ENCODE measurements around the gene TLR9.

The TLR9 gene

DNA sequence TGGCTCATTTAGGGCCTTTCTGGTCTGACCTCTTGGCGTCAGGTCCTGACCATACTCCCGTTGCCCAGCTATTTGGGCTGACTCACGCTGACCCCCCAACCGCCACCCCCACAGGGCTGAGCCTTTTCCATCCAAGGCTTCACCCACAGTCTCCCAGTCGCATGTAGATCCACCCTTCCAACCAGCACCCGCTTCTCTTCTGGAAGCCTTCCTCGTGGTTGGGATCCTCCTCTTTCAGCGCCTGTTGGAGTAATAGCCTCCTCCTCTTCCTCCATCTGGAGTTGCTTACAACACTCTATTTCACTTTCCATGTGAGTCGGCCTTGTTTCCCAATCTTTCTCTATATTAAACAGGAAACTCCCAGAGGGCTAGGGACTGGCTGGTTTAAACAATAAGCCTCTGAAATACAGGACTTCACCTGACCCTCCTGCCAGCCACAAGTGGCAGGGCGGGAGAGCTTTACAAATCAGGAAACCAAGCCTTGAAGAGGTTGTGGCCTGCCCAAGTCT, 29.6 kb downstream of the TLR9 start:
- Histone ChIP-seq H3K27me3 (ENCODE audit: control insufficient read depth in 1 of 2, insufficient read depth in 2 of 2, low read length in 2 of 2) (no peaks in the 10 kb centered on the region), H3K27ac (ENCODE audit: low read depth, low read length) (no peak overlapping the region), H3K36me3 (ENCODE audit: insufficient read depth, low read length) (peaks cover 18% of the 10 kb centered on the region), H3K9ac (ENCODE audit: low read length) (no peak overlapping the region), H3K4me1 (ENCODE audit: insufficient read depth, low read length) (peaks cover 39% of the 10 kb centered on the region), H3K4me3 (ENCODE audit: low read depth in 1 of 2, low read length in 2 of 2) (no peak overlapping the region), H3K9me3 (ENCODE audit: low read length) (no peaks in the 10 kb centered on the region)

- Histone ChIP-seq H3K9ac (ENCODE audit: low read length) (no peak overlapping the region), H3K9me3 (ENCODE audit: low read length) (no peaks in the 10 kb centered on the region), H3K4me1 (ENCODE audit: insufficient read depth, low read length) (peaks cover 45% of the 10 kb centered on the region), H3K4me3 (ENCODE audit: low read depth in 1 of 2, low read length in 2 of 2) (no peak overlapping the region), H3K27me3 (ENCODE audit: control insufficient read depth in 1 of 2, insufficient read depth in 2 of 2, low read length in 2 of 2) (no peaks in the 10 kb centered on the region), H3K36me3 (ENCODE audit: insufficient read depth, low read length) (peaks cover 13% of the 10 kb centered on the region), H3K27ac (ENCODE audit: low read depth, low read length) (no peak overlapping the region)
These were observed 30.2 kb downstream of the TLR9 start for GRCh38 chr3:52195291-52195597.

DNA sequence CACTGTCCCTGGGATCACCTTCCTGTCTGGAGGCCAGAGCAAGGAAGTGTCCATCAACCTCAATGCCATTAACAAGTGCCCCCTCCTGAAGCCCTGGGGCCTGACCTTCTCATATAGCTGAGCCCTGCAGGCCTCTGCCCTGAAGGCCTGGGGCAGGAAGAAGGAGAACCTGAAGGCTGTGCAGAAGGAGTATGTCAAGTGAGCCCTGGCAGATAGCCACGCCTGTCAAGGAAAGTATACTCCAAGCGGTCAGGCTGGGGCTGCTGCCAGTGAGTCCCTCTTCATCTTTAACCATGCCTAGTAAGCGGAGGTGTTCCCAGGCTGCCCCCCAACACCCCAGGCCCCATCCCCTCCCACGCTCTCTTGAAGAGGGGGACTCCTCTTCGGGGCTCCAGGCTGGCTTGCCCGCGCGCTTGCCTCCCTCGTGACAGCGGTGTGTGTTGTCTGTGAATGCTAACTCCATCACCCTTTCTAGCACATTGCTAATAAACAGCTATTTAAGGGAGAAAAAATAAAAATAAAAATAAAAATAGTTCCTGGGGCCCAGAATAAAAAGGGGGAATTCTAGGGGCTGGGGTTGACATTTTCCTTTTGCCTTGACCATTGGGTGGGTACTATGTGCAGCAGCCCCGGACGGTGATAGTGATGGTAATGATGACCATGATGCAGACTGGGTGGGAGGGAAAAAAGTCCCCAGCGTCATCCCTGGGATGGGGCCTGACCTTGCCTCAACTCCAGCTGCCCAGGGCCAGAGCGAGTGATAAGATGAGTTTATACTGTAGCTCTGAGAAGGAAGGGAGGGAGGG, 30.8 kb downstream of the TLR9 start:
- H3K27ac ChIP-seq (ENCODE audit: low read depth, low read length), result no peak overlapping the region
- H3K36me3 ChIP-seq (ENCODE audit: insufficient read depth, low read length), result peaks cover 8% of the 10 kb centered on the region
- H3K4me1 ChIP-seq (ENCODE audit: insufficient read depth, low read length), result peaks cover 49% of the 10 kb centered on the region
- no peak overlapping the region for H3K4me3 ChIP-seq (ENCODE audit: low read depth in 1 of 2, low read length in 2 of 2)
- no peaks in the 10 kb centered on the region for H3K27me3 ChIP-seq (ENCODE audit: control insufficient read depth in 1 of 2, insufficient read depth in 2 of 2, low read length in 2 of 2)
- no peaks in the 10 kb centered on the region for H3K9me3 ChIP-seq (ENCODE audit: low read length)
- no peak overlapping the region for H3K9ac ChIP-seq (ENCODE audit: low read length)

GRCh38 chr3:52193065-52193464, 32.4 kb downstream of the TLR9 start:
- Histone ChIP-seq H3K27me3 (ENCODE audit: control insufficient read depth in 1 of 2, insufficient read depth in 2 of 2, low read length in 2 of 2) (no peaks in the 10 kb centered on the region), H3K36me3 (ENCODE audit: insufficient read depth, low read length) (no peaks in the 10 kb centered on the region), H3K9me3 (ENCODE audit: low read length) (no peaks in the 10 kb centered on the region), H3K27ac (ENCODE audit: low read depth, low read length) (no peak overlapping the region), H3K9ac (ENCODE audit: low read length) (no peak overlapping the region), H3K4me1 (ENCODE audit: insufficient read depth, low read length) (peaks cover 39% of the 10 kb centered on the region), H3K4me3 (ENCODE audit: low read depth in 1 of 2, low read length in 2 of 2) (no peak overlapping the region)

- Histone ChIP-seq H3K27me3 (ENCODE audit: control insufficient read depth in 1 of 2, insufficient read depth in 2 of 2, low read length in 2 of 2) (no peaks in the 10 kb centered on the region), H3K4me1 (ENCODE audit: insufficient read depth, low read length) (peaks cover 30% of the 10 kb centered on the region), H3K4me3 (ENCODE audit: low read depth in 1 of 2, low read length in 2 of 2) (no peak overlapping the region), H3K9ac (ENCODE audit: low read length) (no peak overlapping the region), H3K36me3 (ENCODE audit: insufficient read depth, low read length) (no peaks in the 10 kb centered on the region), H3K9me3 (ENCODE audit: low read length) (no peaks in the 10 kb centered on the region), H3K27ac (ENCODE audit: low read depth, low read length) (no peak overlapping the region)
These were observed 33.8 kb downstream of the TLR9 start for GRCh38 chr3:52191663-52192062.

- Histone ChIP-seq H3K36me3 (ENCODE audit: insufficient read depth, low read length) (no peaks in the 10 kb centered on the region), H3K9ac (ENCODE audit: low read length) (no peak overlapping the region), H3K9me3 (ENCODE audit: low read length) (no peaks in the 10 kb centered on the region), H3K27ac (ENCODE audit: low read depth, low read length) (peak overlapping the region; percentile 1), H3K4me3 (ENCODE audit: low read depth in 1 of 2, low read length in 2 of 2) (no peak overlapping the region), H3K4me1 (ENCODE audit: insufficient read depth, low read length) (peaks cover 25% of the 10 kb centered on the region), H3K27me3 (ENCODE audit: control insufficient read depth in 1 of 2, insufficient read depth in 2 of 2, low read length in 2 of 2) (no peaks in the 10 kb centered on the region)
These were observed 35.0 kb downstream of the TLR9 start for GRCh38 chr3:52190294-52191074.

GRCh38 chr3:52188556-52188955, 36.9 kb downstream of the TLR9 start:
- Histone ChIP-seq H3K4me3 (ENCODE audit: low read depth in 1 of 2, low read length in 2 of 2) (no peak overlapping the region), H3K27me3 (ENCODE audit: control insufficient read depth in 1 of 2, insufficient read depth in 2 of 2, low read length in 2 of 2) (no peaks in the 10 kb centered on the region), H3K27ac (ENCODE audit: low read depth, low read length) (no peak overlapping the region), H3K4me1 (ENCODE audit: insufficient read depth, low read length) (peaks cover 11% of the 10 kb centered on the region), H3K9ac (ENCODE audit: low read length) (no peak overlapping the region), H3K9me3 (ENCODE audit: low read length) (no peaks in the 10 kb centered on the region), H3K36me3 (ENCODE audit: insufficient read depth, low read length) (no peaks in the 10 kb centered on the region)

DNA sequence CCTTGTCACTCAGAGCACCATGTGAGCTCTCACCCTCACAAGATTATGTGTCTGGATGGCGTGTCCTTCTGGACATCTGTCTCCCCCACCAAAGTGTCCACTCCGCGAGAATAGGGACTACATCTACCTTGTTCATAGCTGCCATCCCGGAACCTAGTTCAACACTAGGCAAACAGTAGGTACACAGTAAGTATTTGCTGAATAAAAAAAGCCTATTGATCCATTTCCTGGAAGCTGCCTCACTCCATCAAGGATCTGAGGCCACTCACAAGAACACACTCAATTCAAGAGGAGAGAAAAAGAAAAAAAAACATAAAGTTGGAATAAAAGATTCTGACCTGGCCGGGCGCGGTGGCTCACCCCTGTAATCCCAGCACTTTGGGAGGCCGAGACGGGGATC, 38.7 kb downstream of the TLR9 start:
- Histone ChIP-seq H3K27ac (ENCODE audit: low read depth, low read length) (no peak overlapping the region), H3K27me3 (ENCODE audit: control insufficient read depth in 1 of 2, insufficient read depth in 2 of 2, low read length in 2 of 2) (no peaks in the 10 kb centered on the region), H3K4me1 (ENCODE audit: insufficient read depth, low read length) (peaks cover 11% of the 10 kb centered on the region), H3K9ac (ENCODE audit: low read length) (no peak overlapping the region), H3K9me3 (ENCODE audit: low read length) (no peaks in the 10 kb centered on the region), H3K36me3 (ENCODE audit: insufficient read depth, low read length) (no peaks in the 10 kb centered on the region), H3K4me3 (ENCODE audit: low read depth in 1 of 2, low read length in 2 of 2) (no peak overlapping the region)

GRCh38 chr3:52185837-52186236, 39.6 kb downstream of the TLR9 start:
- Histone ChIP-seq H3K36me3 (ENCODE audit: insufficient read depth, low read length) (no peaks in the 10 kb centered on the region), H3K9me3 (ENCODE audit: low read length) (no peaks in the 10 kb centered on the region), H3K4me1 (ENCODE audit: insufficient read depth, low read length) (peaks cover 10% of the 10 kb centered on the region), H3K4me3 (ENCODE audit: low read depth in 1 of 2, low read length in 2 of 2) (no peak overlapping the region), H3K27ac (ENCODE audit: low read depth, low read length) (no peak overlapping the region), H3K27me3 (ENCODE audit: control insufficient read depth in 1 of 2, insufficient read depth in 2 of 2, low read length in 2 of 2) (no peaks in the 10 kb centered on the region), H3K9ac (ENCODE audit: low read length) (no peak overlapping the region)

GRCh38 chr3:52185311-52185710, 40.1 kb downstream of the TLR9 start:
- H3K4me1 ChIP-seq (ENCODE audit: insufficient read depth, low read length), result peaks cover 5% of the 10 kb centered on the region
- no peak overlapping the region for H3K9ac ChIP-seq (ENCODE audit: low read length)
- H3K36me3 ChIP-seq (ENCODE audit: insufficient read depth, low read length), result no peaks in the 10 kb centered on the region
- no peaks in the 10 kb centered on the region for H3K9me3 ChIP-seq (ENCODE audit: low read length)
- H3K27me3 ChIP-seq (ENCODE audit: control insufficient read depth in 1 of 2, insufficient read depth in 2 of 2, low read length in 2 of 2), result no peaks in the 10 kb centered on the region
- H3K27ac ChIP-seq (ENCODE audit: low read depth, low read length), result no peak overlapping the region
- H3K4me3 ChIP-seq (ENCODE audit: low read depth in 1 of 2, low read length in 2 of 2), result no peak overlapping the region

GRCh38 chr3:52184690-52185089, 40.8 kb downstream of the TLR9 start:
- Histone ChIP-seq H3K4me3 (ENCODE audit: low read depth in 1 of 2, low read length in 2 of 2) (no peak overlapping the region), H3K27me3 (ENCODE audit: control insufficient read depth in 1 of 2, insufficient read depth in 2 of 2, low read length in 2 of 2) (no peaks in the 10 kb centered on the region), H3K9ac (ENCODE audit: low read length) (no peak overlapping the region), H3K9me3 (ENCODE audit: low read length) (no peaks in the 10 kb centered on the region), H3K4me1 (ENCODE audit: insufficient read depth, low read length) (no peaks in the 10 kb centered on the region), H3K27ac (ENCODE audit: low read depth, low read length) (no peak overlapping the region), H3K36me3 (ENCODE audit: insufficient read depth, low read length) (no peaks in the 10 kb centered on the region)

Measured in muscle layer of colon (tissue), 2 donors.